DMS153 treated with DMSO at 0.1 percent for 48 hours (cell line): ENCODE results near the gene ARL3.
"Not testable (repeated sequence)": the region's sequence is repeated elsewhere in the genome, so short reads cannot be mapped to it uniquely, and the experiment has no call there.

ENCODE experiments used
- DNase-seq: peaks from one replicate; lab custom pipeline; 2025; ENCODE audit not compliant: unreplicated experiment; lab: John Stamatoyannopoulos, UW

The ARL3 gene

DNA sequence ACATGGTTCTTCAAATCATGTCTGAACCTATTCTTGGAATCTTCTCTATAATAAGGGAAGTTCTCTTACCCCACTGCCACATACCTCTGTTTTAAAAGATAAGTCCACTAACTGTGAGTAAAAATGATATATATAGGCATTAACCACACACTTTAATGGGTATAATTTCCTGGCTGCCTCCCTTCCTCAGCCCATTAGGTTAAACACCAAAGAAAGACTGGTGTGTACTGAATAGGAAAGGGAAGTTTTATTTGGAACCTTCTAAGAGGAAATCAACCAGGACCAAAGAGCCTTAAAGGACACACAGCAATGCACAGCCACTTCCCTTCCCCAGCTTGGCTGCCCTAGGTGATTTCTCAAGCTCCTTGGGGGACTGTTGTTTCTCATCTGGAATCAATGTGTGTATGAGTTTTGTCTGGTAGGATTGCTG lies 24.5 kb upstream of the ARL3 start:
- no peak for DNase-seq

DNA sequence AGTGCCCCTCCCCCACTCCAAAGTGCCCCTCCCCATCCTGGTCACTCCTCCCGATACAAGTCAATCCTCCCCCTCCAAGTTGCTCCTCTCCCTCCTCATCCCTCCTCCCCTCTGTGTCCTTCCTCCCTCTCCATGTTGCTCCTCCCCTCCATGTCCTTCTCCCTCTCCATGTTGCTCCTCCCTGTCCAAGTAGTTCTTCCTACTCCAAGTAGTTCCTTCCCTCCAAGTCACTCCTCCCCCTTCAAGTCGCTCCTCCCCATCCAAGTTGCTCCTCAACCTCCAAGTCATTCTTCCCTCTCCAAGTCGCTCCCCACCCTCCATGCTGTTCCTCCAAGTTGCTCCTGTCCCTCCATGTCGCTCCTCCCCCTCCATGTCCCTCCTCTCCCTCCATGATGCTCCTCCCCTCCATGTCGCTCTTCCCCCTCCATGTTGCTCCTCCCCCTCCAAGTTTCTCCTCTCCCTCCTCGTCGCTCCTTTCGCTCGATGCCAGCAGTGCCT lies 20.9 kb upstream of the ARL3 start:
- DNase-seq, result no peak

GRCh38 chr10:102732661-102733060 lies 18.5 kb upstream of the ARL3 start:
- DNase-seq, result no peak

DNA sequence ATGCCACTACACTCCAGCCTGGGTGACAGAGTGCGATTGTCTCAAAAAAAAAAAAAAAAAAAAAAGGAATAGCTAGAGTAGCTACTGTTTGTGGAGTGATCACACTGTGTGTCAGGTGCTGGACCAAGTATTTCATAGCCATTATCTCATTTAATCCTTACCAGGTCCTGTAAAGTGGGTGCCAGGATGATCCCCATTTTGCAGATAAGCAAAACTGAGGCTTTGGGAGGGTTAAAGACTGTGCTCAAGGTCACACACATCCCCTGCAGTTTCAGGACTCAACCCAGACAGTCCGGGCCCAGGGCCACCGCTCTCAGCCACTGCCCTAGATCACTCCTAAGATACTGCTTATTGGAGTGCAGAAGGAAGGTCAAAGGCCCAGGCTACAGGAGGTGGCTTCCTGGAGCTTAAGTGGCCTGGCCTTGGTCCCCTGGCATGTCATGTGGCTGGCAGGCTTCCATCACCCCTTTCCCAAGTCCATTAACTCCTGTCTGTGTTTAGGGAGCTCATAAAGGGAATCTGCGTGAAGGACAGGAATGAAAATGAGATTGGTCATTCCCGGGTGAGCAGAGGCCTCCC lies 17.1 kb upstream of the ARL3 start:
- DNase-seq, result no peak

GRCh38 chr10:102729029-102730026 lies 15.1 kb upstream of the ARL3 start:
- peak; percentile 42 for DNase-seq

GRCh38 chr10:102727037-102727818 lies 13.0 kb upstream of the ARL3 start:
- DNase-seq, result no peak

GRCh38 chr10:102726274-102726673 lies 12.1 kb upstream of the ARL3 start:
- DNase-seq, result no peak

GRCh38 chr10:102723989-102724388 lies 9.8 kb upstream of the ARL3 start:
- DNase-seq, result no peak

DNA sequence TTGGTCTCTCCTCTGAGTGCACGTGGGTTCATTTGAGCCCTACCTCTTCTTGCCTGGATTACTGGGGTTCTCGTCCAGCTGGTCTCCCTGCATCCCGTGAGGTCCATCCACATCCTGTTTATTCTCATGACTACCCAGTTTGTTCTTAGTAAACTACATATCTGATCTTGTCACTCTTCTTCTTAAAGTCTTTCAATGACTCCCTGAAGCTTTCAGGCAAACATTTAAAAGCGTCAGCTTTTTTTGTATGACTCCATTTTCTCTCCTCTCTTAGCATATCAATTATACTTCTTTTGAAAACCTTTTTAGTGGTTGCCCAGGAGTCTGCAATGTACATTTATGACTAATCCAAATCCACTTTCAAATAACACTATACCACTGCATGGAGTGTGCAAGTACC lies 7.8 kb upstream of the ARL3 start:
- DNase-seq, result no peak

DNA sequence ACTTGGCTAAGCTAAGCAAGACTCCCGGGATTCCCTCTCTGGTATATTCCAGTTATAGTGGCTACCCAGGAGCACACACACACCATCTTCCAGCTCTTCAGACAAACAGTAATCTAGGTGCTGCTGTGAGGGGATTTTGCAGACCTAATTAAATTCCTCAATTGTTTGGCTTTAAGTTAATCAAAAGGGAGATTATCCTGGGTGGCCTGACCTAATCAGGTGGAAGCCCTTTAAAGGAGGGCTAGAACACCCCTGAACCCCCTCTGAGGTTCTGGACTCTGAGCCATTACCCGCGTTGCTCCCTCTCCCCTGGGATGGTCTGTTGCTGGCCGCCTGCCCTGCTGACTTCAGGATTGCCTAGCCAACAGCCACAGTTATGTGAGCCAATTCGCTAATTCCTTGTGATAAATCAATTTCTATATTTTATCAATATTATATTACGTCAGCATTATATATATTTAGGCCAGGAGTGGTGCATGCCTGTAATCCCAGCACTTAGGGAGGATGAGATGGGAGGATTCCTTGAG lies 6.6 kb upstream of the ARL3 start:
- DNase-seq, result no peak

DNA sequence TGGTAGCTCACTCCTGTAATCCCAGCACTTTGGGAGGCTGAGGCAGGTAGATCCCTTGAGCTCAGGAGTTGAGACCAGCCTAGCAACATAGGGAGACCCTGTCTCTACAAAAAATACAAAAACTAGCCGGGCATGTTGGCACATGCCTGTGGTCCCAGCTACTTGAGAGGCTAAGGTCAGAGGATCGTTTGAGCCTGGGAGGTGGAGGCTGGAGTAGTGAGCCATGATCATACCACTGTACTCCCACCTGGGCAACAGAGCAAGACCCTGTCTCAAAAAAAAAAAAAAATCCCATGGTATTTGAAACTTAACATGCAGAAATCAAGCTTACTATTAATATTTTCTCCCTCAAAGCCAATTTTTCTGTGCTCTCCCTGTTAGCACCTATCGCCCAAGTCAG lies 6.1 kb upstream of the ARL3 start:
- DNase-seq, result no peak

DNA sequence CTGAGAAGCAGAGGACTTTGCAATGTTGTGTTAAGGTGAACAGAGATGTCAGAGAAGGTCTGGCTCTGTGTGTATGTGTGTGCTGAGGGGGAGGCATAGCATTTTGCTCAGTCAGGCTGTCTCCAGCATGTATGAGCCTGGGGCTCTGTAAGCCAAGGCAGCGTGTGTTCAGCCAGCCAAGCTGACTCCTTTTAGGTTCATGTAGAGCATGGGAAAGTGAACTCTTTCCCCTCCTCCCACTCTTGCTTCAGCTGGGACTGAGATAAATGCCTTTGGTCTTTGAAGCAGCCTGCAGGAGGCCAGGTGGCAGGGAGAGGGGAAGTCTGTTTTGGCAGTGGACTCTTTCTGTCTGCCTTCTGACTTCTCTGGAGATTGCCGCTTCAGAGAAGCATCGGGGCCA lies 4.0 kb upstream of the ARL3 start:
- no peak for DNase-seq

DNA sequence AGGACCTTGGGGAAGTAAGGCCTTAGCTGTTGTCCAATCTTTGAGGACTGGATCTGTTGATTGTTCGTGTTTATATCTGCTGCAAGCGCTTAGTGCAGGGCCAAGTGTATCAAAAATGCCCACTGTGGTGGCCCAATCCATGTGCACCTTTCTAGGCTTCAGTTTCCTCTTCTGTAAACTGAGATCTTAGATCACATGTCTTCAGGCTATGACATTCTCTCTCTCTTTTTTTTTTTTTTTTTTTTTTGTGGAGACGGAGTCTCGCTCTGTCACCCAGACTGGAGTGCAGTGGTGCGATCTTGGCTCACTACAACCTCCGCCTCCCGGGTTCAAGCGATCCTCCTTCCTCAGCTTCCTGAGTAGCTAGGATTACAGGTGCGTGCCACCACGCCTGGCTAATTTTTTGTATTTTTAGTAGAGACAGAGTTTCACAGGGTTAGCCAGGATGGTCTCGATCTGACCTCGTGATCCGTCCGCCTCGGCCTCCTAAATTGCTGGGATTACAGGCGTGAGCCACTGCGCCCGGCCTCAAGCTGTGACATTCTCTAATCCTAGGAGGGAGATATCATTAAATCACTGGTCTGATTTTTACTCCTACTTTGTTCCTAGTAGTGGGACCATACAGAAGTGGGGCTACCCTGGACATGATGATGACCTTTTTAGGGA lies 2.8 kb upstream of the ARL3 start:
- DNase-seq, result not testable (repeated sequence)

DNA sequence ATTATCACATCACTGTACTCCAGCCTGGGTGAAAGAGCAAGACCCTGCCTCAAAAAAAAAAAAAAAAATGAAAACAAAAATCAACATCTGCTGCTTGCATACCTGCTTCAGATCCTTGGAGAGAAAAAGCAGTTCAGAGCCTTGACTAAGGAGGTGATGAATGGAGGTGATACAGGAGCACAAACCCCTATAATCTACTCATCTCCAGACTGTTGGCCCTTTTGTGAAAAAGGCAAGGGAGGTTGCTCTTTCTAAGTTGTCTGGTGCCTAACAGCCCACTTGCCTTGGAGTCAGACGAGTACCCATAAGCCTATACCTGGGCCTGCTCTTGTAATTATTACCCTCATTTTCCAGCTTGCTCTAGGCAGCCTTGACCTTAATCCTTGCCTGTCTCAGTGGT lies 1.7 kb upstream of the ARL3 start:
- no peak for DNase-seq

DNA sequence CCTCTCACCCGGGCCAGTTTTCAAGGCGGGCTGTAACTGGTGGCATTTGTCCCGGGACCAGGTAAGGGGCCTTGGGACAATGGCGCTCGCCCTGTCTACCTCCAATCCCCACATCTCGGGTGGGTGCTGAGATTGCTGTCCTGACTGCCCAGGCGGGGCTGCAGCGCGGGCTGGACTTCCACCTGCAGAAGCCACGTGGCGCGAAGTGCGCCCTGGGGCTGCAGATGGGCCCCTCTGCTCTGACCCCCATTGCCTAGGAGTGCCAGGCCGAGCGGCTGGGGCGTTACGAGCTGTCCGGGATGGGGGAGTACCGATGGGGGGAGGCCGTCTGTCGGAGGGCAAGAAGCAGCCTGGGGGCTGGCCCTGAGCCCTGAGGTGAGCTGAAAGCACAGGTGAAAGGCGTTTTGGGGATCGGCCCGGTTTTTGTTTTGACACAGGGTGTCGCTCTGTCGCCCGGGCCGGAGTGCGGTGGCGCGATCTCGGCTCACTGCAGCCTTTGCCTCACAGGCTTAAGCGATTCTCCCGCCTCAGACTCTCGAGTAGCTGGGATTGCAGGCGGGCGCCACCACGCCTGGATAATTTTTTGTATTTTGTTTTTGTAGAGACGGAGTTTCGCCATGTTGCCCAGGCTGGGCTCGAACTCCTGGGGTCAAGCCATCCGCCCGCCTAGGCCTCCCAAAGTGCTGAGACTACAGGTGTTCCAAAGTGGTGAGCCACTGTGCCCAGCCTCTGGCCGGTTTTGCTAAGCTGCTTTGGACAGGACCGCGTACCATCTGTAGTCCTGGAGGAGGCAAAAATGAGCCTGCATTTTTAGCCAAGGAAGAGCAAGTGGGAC lies 641 bp upstream of the ARL3 start, which contains the start of gene SFXN2:
SFXN2 (plus strand) TSS at position 16 of the 835 bp plus-strand sequence. CDS start 12,001 bp downstream, outside the sequence.
- DNase-seq, result peak; percentile 22

- no peak for DNase-seq
Observed at GRCh38 chr10:102713539-102713813, 721 bp downstream of the ARL3 start.

DNA sequence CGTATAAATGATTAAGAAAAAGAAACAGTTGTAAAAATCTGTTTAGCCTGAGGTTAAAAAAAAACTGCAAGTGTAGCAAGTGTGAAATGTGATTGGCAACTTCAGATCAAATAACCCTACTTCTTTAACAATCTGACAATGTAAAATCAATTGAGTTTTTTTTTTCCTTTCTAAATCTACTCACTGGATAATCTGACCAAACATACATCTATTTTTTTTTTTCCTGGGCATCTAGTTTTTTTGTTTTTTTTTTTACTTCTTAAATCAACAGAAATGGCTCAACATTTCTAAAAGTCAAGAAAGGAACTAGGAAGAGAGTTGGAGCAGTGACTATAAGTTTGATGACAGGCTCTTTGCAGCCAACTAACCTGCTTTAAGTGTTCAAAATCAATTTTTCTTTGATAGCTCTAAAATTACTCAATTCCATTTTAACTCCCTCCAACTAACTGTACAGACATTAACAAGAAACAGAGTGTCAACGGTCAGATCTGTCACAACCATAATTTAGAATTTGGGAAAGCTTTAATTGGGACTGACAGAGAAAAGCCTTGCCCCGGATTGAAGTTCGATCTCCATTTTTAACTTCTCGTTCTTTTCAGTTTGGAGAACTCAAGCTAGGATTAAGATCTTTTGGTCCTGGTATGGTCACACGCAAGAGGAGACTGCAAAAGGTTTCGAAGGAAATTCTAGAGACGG lies 1.2 kb downstream of the ARL3 start:
- DNase-seq, result no peak

GRCh38 chr10:102712089-102712488 lies 2.1 kb downstream of the ARL3 start:
- no peak for DNase-seq

- no peak for DNase-seq
Observed at GRCh38 chr10:102710609-102711008, 3.6 kb downstream of the ARL3 start.
